Stimulated activated CD4-positive, alpha-beta T cell treated with anti-CD3 and anti-CD28 coated beads, Interleukin-15, amount 100 ng/mL, for 24 hours (primary cell): ENCODE measurements around the gene ZC3H12D.
"Not testable (repeated sequence)": the region's sequence is repeated elsewhere in the genome, so short reads cannot be mapped to it uniquely, and the experiment has no call there.

Experiments
- DNase-seq: peaks from one replicate; pipeline ENCODE4 v3.0.0-alpha.2; 2020

Gene ZC3H12D

DNA sequence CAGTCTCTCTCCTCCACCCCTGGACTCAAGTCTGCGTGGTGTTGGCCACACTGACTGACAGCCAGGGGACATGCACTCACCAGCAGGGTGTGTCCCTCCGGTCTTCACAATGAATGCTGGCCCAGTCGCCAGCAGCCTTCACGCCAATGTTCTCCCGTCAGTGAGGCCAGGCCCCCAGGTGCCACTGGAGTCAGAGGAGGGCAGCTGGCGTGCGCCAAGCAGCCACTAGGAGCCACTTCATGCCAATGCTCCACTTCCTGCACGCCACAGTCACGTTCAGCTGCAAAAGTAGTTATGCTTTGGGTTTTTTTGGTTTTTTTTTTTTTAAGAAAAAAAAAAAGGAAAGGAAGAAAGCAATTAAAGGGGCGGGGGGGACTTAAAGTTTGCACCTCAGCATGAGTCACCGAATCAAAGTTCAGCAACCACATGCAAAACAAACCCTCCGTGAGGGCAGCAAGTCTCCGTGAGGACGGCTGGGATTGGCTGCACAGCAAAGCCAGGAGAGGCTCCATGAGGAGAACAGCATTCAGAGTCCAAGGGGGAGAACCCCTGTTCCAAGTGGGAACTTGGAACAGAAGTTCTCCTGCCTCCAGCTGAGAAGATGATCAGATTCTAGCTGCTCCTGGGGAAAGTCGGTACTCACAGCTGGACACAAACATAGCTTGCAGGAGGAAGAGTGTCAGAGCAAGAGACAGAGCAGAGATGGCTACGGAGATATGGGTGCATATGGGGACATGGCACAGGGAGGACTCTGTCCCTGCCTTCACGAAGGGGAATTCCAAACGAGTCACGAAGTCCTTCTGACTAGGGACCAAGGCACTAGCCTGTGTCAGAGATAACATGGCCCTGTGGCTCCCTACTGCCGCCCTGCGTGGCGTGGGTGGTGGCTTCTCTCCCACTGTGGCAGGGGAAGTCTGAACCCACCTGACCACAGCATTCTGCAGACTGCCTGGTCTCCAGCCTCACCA is at the start of gene ZC3H12D:
Gene ZC3H12D, minus strand, starts transcription at position 282 of the 968 bp plus-strand sequence. CDS start 10,471 bp downstream, outside the sequence.
- peak; percentile 85 for DNase-seq

DNA sequence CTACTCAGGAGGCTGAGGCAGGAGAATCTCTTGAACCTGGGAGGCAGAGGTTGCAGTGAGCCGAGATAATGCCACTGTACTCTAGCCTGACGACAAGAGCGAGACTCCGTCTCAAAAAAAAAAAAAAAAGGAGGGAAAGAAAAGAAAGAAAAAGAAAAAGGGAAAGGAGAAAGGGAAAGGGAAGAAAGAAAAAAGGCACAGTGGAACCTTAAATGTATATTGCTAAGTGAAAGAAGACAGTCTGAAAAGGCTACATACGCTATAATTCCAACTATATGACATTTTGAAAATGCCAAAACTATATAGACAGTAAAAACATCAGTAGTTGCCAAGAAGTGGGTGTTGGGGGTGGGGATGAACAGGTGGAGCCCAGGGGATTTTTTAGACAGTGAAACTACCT is 44.8 kb upstream of the ZC3H12D start:
- no peak for DNase-seq

DNA sequence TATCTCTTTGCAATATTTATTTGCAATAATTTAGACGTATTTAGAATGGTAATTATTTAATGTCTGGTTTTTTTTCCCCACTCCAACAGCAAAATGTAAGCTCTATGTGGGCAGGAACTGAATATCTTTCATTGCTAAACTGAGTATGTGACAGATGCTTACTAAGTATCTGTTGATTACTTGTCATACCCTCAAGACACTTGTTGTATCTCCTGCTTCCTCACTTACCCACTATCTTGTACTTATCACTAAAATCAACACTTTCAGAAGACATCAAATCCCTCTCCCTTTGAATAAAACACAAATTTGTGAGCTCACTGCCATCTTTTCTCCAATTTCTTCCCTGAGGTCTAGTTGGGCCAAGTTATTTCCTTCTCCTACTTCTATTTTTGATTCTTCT is 30.7 kb upstream of the ZC3H12D start:
- no peak for DNase-seq

DNA sequence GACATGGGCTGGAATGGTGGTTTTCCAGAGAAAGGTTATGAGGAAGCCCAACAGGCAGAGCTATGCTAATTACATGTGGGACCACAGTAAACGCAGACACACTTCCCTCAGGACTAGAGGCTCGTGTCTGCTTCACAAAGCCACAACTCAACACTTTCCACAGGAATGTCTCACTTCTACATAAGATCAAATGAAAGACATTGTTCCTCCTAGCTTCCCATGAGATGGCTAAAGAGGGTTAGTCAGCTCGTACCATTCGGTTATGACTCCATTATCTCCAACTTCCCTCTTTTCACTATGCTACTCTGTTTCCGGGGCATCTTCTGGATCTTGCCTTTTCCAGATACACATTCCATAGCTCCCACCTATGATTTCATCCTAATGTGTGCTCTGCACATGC is 29.1 kb upstream of the ZC3H12D start:
- no peak for DNase-seq

DNA sequence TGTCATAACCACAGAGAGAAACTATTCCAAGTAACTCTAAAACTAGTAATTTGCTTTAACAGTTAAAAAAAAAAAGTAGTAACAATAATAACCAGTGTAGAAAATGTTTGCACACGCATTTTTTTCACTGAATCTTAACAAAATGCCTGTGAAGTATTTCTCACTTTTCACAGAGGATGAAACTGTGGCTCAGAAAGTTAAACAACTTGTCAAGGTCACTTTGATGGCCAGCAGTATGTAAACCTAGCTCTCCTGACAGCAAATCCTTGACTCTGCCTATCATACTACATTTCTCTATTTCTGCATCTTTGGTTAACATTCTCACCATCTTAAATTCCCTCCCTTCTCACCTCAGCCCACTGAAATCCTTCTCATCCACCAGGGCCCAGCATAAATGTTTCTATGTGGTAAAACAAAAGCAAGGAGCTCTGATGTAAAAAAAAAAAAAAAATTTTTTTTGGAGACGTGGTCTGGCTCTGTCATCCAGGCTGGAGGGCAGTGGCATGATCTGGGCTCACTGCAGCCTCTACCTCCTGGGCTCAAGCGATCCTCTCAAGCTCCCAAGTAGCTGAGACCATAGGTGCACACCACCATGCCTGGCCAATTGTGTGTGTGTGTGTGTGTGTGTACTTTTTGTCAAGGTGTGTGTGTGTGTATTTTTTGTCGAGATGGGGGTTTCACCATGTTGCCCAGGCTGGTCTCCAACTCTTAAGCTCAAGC is 26.1 kb upstream of the ZC3H12D start:
- DNase-seq = no peak

DNA sequence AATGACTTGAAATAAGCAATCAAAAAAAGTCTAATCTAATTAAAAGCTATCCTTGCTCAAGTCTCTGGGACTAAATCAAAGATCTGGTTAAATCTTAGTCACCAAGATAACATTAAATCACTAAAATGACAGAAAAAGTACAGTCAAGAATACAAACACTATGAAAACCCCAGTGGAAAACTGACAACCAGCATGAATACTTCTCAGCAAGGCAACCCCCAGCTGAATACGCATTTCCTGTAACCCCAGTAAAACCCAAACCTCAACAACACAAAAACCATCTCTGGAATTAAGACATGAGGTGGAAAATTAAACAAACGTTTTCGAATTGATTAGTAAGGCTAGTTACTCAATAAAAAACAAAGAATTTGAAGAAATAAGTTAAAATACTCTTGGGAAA is 23.7 kb upstream of the ZC3H12D start:
- peak; percentile 59 for DNase-seq

DNA sequence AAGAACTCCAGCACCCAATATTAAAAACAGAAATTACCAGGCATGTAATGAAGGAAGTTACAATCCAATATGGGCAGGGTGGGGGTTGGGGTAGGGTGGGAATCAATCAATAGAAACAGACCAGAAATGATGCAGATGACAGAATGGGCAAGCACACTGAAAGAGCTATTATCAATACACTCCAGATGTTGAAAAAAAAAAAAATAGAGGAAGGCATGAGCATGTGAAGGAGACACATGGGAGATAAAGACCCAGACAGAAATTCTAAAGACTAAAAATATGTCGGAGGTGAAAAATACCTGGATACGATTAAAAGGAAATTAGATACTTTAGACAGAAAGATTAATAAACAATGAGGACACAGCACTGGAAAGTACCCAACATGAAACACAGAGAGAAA is 19.1 kb upstream of the ZC3H12D start:
- no peak for DNase-seq

DNA sequence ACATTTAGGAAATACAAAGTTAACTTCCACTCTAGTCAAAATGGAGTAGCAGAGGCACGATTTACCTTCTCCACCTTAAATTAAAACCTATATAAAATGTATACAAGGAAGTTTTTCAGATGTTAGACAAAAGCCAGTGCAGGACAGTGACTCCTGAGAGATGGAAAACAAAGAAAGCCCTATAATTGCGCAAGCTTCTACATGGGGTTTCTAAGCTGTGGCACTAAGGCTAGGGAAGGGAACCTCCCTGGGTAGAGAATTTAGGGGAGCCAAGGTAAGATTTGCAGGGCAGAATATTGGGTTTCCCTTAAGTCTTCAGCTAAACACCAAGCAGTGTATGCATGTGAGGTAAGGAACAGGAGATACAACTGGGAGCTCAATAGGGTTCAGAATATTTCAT is 18.5 kb upstream of the ZC3H12D start:
- DNase-seq = no peak

DNA sequence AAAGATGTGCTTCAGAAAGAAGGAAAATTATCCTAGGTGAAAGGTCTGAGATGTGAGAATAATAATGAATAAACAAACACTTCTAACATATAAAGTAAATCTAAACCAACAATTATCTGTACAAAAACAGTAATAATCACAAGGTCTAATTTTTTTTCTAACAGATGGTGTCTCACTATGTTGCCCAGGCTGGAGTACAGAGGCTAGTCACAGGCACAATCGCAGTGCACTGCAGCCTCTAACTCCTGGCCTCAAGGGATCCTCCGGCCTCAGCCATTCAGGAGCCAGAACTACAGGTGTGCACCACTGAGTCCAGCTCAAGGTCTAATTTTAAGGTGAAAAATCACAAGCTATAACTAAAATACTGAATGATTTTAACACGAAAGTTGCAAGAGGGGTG is 17.0 kb upstream of the ZC3H12D start:
- no peak for DNase-seq

DNA sequence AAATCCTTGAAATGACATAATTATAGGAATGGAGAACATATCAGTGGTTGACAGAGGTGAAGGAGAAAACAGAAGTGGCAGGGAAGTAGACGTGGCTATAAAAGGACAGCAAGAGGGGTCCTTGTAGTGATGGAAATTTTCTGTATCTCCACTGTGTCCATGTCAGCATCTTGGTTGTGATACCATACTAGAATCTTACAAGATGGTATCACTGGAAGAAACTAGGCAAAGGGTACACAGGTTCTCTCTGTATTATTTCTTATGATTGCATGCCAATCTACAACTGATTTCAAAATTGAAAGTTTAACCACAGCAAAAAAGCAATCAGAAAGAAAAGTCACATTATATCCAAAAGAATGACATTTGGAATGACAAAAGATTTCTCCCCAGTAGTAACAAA is 16.4 kb upstream of the ZC3H12D start:
- no peak for DNase-seq

DNA sequence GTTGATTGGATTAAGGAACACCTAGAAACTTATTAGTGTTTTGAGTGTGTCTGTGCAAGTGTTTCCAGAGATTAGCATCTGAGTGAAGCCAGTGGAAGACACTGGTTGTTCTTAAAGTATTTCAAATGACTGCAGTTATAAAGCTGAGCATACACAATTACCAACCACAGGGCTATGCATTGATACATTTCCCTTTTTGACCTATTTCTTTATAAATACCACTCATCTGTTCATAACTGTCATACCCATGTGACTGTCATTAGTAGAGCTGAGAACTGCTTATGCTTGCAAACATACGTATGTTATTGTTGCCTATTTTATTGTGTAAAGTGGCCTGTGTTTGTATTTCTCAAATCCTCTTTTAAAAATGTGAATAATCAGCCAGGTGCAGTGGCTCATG is 15.3 kb upstream of the ZC3H12D start:
- DNase-seq = no peak

DNA sequence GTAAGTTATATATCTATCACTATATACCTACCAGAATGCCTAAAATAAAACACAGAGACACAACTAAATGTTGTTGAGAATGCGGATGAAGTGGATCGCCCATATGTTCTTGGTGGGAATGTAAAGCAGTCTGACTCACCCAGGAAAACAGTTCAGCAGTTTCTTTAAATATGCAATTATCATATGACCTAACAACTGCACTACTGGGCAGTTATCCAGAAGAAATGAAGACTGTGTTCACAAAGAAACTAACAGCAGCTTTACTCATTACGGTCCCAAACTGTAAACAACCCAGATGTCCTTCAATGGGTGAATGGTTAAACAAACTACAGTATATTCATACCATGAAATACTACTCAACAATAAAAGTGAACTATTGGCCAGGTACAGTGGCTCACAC is 14.3 kb upstream of the ZC3H12D start:
- DNase-seq = no peak

DNA sequence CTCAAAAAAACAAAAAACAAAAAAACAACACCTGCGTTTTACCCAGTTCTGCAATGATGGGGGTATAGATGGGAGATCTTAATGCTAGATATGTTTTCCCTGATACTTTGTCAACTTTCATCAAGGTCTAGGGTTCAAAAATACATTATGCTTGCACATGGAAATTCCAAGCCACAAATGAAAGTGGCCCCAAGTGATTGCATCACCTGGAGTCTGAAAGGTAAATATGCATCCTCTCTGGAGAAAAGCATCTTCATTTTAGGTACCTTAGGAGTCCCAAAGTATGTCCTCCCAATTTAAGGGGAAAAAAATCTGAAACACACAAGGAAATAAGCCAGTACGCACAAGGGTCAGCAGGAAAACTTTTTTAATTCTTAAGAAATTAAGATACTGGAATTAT is 12.6 kb upstream of the ZC3H12D start:
- DNase-seq = no peak

DNA sequence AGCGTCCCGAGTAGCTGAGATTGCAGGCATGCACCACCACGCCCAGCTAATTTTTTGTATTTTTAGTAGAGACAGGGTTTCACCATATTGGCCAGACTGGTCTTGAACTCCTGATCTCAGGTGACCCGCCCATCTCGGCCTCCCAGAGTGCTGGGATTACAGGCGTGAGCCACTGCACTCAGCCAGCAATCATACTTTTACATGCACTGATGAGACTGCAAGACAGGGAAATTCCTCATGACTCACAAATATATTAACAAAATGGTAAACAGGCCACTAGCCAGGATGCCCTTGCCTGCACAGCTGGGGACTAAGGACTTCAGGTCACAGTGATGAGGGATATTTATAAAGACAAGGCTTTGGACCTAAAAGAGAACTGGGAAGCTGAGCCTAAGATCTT is 11.8 kb upstream of the ZC3H12D start:
- not testable (repeated sequence) for DNase-seq

DNA sequence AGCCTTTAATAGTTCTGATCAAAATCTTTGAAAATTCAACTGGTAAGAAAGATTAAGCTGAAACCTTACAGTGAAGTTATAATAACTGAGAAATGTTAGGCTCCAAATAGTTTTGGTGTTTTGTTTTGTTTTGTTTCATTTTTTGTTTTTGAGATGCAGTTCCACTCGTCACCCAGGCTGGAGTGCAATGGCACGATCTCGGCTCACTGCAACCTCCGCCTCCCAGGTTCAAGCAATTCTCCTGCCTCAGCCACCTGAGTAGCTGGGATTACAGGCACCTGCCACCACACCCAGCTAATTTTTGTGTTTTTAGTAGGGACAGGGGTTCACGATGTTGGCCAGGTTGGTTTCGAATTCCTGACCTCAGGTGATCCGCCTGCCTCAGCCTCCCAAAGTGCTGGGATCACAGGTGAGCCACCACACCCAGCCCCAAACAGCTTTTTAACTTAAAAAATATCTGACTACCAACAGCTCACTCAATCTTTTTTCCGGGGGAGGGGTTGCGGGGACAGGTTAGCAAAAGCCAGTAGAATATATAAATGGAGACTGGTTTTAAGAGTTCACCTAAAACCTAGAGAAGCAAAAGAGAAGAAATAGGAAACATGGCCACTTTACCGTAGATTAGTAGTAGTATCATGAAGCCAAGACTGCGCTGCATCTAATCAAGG is 10.7 kb upstream of the ZC3H12D start:
- DNase-seq = not testable (repeated sequence)

DNA sequence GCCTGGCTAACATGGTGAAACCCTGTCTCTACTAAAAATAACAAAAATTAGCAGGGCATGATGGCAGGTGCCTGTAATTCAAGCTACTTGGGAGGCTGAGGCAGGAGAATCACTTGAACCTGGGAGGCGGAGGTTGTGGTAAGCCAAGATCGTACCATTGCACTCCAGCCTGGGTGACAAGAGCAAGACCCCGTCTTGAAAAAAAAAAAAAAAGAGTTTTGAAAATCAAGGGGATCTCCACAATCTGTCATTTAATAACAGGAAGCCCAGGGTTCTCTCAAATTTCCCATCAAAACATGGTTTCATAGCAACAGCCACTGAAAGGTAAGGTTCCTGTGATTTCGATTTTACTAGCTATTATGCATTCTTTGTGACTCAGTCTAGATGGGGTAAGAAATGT is 10.0 kb upstream of the ZC3H12D start:
- DNase-seq = peak; percentile 57

DNA sequence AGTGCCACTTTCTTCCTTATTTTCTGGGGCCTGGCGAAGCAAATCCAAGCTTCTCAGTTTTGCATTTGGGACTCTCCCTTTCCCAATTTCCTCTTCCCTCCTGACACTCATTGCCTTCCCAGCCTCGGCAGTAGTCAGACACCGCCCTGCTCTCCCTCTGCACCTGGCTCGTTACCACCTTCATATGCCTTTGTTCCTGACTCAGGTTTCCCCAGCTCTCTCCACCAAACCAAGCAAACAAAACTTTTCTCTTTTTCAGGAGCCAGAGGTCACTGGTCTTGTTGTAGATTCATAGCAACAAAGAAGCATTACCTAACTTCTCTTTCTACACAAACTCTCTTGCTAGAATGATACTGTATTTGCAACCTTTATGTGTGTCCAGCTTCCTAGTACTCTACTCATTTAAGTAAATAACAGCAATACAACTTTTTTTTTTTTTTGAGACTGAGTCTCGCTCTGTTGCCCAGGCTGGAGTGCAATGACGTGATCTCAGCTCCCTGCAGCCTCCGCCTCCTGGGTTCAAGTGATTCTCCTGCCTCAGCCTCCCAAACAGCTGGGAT is 9.0 kb upstream of the ZC3H12D start:
- no peak for DNase-seq

DNA sequence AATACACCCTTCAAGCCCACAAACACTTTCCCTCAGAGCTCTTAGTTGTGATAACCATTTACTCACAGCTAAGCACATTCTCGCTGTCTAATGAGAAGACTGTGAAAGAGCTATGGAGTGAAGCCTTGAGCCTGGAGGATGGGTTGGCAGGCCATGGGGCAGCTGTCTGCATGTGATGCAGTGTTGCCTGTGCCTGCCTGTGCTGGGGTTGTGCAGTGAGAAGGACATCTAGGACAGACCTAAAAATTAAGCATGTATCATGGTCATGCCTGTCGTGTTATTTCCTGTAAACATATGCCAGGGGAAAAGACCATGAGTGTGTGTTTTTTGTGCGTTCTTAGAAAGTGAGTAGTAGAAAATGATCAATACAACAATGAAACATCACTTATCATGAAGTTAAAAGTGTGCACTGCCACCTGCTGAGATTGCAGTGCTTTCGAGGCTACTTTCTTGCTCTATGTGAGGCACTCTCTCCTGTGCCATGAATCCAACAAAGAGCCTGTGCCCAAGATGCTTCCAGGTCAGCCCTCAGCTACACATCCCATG is 8.1 kb upstream of the ZC3H12D start:
- no peak for DNase-seq

DNA sequence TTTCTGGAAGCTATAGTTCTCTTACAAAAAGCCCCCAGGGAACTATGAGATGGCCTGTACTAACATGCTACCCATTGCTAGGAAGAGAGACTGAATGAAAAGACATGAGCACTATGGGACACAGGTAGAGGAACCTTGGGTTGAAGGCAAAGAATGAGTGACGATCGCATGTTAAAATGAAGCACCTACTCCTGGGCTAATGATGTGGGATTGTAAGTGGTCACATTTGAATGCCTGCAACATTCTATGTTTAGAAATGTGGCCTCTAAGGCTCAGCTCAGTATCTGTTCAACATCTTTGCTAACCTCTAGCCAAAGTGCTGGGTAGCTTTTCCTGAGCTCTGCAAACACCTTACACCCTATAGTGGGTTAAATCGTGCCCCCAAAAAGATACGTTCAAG is 5.2 kb upstream of the ZC3H12D start:
- no peak for DNase-seq

DNA sequence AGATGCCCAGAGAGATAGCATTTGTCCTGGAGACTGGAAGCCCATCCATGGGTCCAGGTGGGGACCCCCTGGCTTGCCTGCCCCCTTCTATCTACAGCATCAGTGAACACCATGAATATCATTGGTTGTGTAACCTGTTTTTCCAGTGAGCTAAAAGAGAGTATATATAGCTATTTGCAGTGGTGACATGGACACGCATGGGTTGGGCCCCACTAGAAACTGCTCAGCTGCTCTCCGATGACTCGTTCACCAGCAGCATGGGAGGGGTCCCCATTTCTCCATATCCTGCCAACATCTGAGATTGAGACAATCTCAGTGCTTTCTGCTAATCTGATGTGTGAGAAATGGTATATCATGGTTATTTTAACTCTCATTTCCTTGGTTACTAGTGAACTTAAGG is 4.0 kb upstream of the ZC3H12D start:
- DNase-seq = peak; percentile 60

DNA sequence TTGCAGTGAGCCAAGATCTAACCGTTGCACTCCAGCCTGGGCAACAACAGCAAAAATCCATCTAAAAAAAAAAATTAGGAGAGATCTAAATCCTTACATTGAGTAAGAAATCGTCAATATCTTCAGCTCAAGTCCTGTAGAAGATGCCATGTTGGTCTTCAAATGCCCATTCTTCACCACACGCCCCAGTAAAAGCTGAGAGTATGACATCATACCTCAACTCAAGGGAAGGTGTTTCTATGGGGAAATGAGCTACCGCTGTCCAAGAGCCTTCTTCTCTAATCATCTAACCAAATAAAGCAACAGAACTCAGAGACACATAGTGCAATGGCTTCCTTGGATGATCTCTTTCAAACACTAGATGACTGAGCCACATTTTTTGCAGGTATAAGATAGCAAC is 2.5 kb upstream of the ZC3H12D start:
- no peak for DNase-seq

DNA sequence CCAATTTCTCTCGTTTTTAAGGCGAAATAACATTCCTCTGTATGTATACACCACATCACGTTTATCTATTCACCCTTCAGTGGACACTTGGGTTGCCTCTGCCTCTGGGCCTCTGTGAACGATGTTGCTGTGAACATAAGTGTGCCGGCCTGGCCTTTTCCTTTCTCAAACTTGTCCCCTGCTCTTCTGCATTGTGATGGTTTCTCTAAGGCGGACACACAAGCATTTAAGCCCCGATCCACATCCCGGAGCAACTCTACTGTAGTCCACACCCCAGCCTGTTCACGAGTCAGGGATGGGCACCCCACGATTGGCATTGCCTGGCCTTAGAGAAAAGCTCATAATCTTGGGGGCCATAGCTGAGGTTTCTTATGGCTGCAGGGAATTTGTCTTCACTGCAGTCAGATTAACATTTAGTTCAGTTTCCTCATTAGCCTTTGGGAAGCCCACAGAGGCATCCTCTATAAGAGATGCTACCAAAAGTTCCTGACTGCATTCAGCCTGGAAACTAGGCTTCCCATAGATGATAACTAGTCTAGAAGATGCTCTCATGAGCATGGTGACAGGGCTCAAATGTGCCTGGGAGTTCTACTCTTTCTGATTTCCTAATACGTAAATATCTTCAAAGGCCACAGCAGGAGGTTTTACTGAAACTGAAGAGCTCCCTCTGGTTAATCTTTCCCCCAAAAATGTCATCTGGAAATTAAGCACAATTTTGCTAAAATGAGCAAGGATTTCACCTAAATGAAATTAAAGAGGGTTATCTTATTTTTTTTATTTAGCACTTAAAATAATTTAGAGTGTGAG is 762 bp downstream of the ZC3H12D start:
- DNase-seq = no peak
